Activated CD8-positive, alpha-beta memory T cell treated with anti-CD3 and anti-CD28 coated beads, Interleukin-2, amount 10 ng/mL, durations not matched to agents 7 days and 5 days (primary cell): ENCODE data around the gene CLDN5. TPM values are rescaled to one million over a fixed set of nuclear protein-coding genes. Genes with fewer than 3 reads are reported as not detected.

ENCODE experiments used
- ATAC-seq: fragments of 150-1000 bp; cut with Tn5 transposase; one replicate; pipeline ENCODE4 v1.10.0; 2021; ENCODE audit warnings: moderate library complexity
- CTCF ChIA-PET: fragments of 350-600 bp; sonication (Branson Sonifier 250); formaldehyde crosslinking; loops from one replicate; lab custom pipeline; 2021; ENCODE audit warnings: antibody characterized with exemption; lab: Charles Lee
- DNase-seq: peaks from one replicate; pipeline ENCODE4 v3.0.0-alpha.2; 2020
- H3K27ac Mint-ChIP-seq: one replicate; pipeline ENCODE4 v1.8.0; 2021; ENCODE audit warnings: mild to moderate bottlenecking, mixed read lengths
- H3K27me3 Mint-ChIP-seq: one replicate; pipeline ENCODE4 v1.8.0; 2021; ENCODE audit warnings: mixed read lengths
- H3K36me3 Mint-ChIP-seq: one replicate; pipeline ENCODE4 v1.8.0; 2021; ENCODE audit warnings: mild to moderate bottlenecking, mixed read lengths
- H3K4me1 Mint-ChIP-seq: one replicate; pipeline ENCODE4 v1.8.0; 2021; ENCODE audit warnings: mixed read lengths
- H3K4me3 Mint-ChIP-seq: one replicate; pipeline ENCODE4 v1.8.0; 2021; ENCODE audit warnings: mild to moderate bottlenecking, moderate library complexity, mixed read lengths
- H3K9me3 Mint-ChIP-seq: one replicate; pipeline ENCODE4 v1.8.0; 2022; ENCODE audit warnings: low read depth, mixed read lengths
- total RNA-seq, 2 experiments: library from RNA; stranded (reverse); gene quantifications; one replicate each; pipeline ENCODE4 v1.2.3, GENCODE V29; 2021

The CLDN5 gene
- total RNA-seq, 2 experiments from 2014 or later: not detected

- no peak overlapping the region for H3K4me3 Mint-ChIP-seq
Observed at GRCh38 chr22:19523240-19524169, 705 bp downstream of the CLDN5 start.

GRCh38 chr22:19522881-19523239 is 1.4 kb downstream of the CLDN5 start:
- CTCF ChIA-PET: no interaction called here
- peaks cover 32% of the 10 kb centered on the region for H3K27me3 Mint-ChIP-seq
- peaks cover 5% of the 10 kb centered on the region for H3K36me3 Mint-ChIP-seq
- no peak overlapping the region for H3K4me3 Mint-ChIP-seq
- peaks cover 13% of the 10 kb centered on the region for H3K4me1 Mint-ChIP-seq
- H3K9me3 Mint-ChIP-seq: no peaks in the 10 kb centered on the region
- H3K27ac Mint-ChIP-seq: no peak overlapping the region
- DNase-seq: no peak
- no peak for ATAC-seq

More at GRCh38 chr22:19523240-19524169, 705 bp downstream of the CLDN5 start:
- no peak overlapping the region for H3K27ac Mint-ChIP-seq
- H3K4me1 Mint-ChIP-seq: peaks cover 13% of the 10 kb centered on the region
- peaks cover 32% of the 10 kb centered on the region for H3K27me3 Mint-ChIP-seq
- ATAC-seq (peak; percentile 43), DNase-seq (no peak)
- CTCF ChIA-PET: no interaction called here
- peaks cover 5% of the 10 kb centered on the region for H3K36me3 Mint-ChIP-seq
- no peaks in the 10 kb centered on the region for H3K9me3 Mint-ChIP-seq

- peaks cover 13% of the 10 kb centered on the region for H3K4me1 Mint-ChIP-seq
- H3K27me3 Mint-ChIP-seq: peaks cover 30% of the 10 kb centered on the region
- ATAC-seq: no peak
- no peak overlapping the region for H3K27ac Mint-ChIP-seq
- no peak for DNase-seq
- no peaks in the 10 kb centered on the region for H3K9me3 Mint-ChIP-seq
- H3K4me3 Mint-ChIP-seq: no peak overlapping the region
- CTCF ChIA-PET: no interaction called here
- H3K36me3 Mint-ChIP-seq: peaks cover 10% of the 10 kb centered on the region
Observed at GRCh38 chr22:19522190-19522880, 1.9 kb downstream of the CLDN5 start.

- peaks cover 13% of the 10 kb centered on the region for H3K4me1 Mint-ChIP-seq
- no peak overlapping the region for H3K4me3 Mint-ChIP-seq
- peaks cover 14% of the 10 kb centered on the region for H3K36me3 Mint-ChIP-seq
- ATAC-seq (no peak), DNase-seq (no peak)
- H3K27ac Mint-ChIP-seq: no peak overlapping the region
- no peaks in the 10 kb centered on the region for H3K9me3 Mint-ChIP-seq
- peaks cover 26% of the 10 kb centered on the region for H3K27me3 Mint-ChIP-seq
- CTCF ChIA-PET: no interaction called here
Observed at GRCh38 chr22:19520566-19521305, 3.5 kb downstream of the CLDN5 start.

- Mint-ChIP-seq H3K27ac (no peak overlapping the region), H3K27me3 (peaks cover 21% of the 10 kb centered on the region), H3K36me3 (peaks cover 17% of the 10 kb centered on the region), H3K4me1 (peaks cover 13% of the 10 kb centered on the region), H3K9me3 (no peaks in the 10 kb centered on the region), H3K4me3 (no peak overlapping the region)
- DNase-seq (no peak), ATAC-seq (no peak)
- CTCF ChIA-PET: no interaction called here
Observed at GRCh38 chr22:19520007-19520406, 4.2 kb downstream of the CLDN5 start.

- Mint-ChIP-seq H3K4me3 (no peak overlapping the region), H3K4me1 (peaks cover 9% of the 10 kb centered on the region), H3K9me3 (no peaks in the 10 kb centered on the region), H3K27me3 (peaks cover 15% of the 10 kb centered on the region), H3K27ac (no peak overlapping the region), H3K36me3 (peaks cover 23% of the 10 kb centered on the region)
- ATAC-seq (no peak), DNase-seq (no peak)
- CTCF ChIA-PET: no interaction called here
Observed at GRCh38 chr22:19519041-19519926, 4.9 kb downstream of the CLDN5 start.

GRCh38 chr22:19518635-19519034 is 5.6 kb downstream of the CLDN5 start:
- peaks cover 28% of the 10 kb centered on the region for H3K36me3 Mint-ChIP-seq
- no peak overlapping the region for H3K27ac Mint-ChIP-seq
- H3K4me1 Mint-ChIP-seq: peaks cover 6% of the 10 kb centered on the region
- no peak overlapping the region for H3K4me3 Mint-ChIP-seq
- CTCF ChIA-PET: no interaction called here
- ATAC-seq (no peak), DNase-seq (no peak)
- H3K27me3 Mint-ChIP-seq: peaks cover 11% of the 10 kb centered on the region
- no peaks in the 10 kb centered on the region for H3K9me3 Mint-ChIP-seq

- no peak overlapping the region for H3K27ac Mint-ChIP-seq
- CTCF ChIA-PET: no interaction called here
- H3K27me3 Mint-ChIP-seq: peaks cover 6% of the 10 kb centered on the region
- H3K36me3 Mint-ChIP-seq: peaks cover 33% of the 10 kb centered on the region
- ATAC-seq: no peak
- peaks cover 3% of the 10 kb centered on the region for H3K4me1 Mint-ChIP-seq
- DNase-seq: no peak
- no peak overlapping the region for H3K4me3 Mint-ChIP-seq
- no peaks in the 10 kb centered on the region for H3K9me3 Mint-ChIP-seq
Observed at GRCh38 chr22:19517919-19518611, 6.1 kb downstream of the CLDN5 start.

- CTCF ChIA-PET: interaction anchor here (1.1 kb wide), 1 partner anchor 113 kb away, joined by 3 read pairs; no protein-coding TSS in a partner anchor
- Mint-ChIP-seq H3K9me3 (no peaks in the 10 kb centered on the region), H3K36me3 (peaks cover 42% of the 10 kb centered on the region), H3K27me3 (no peaks in the 10 kb centered on the region), H3K4me1 (no peaks in the 10 kb centered on the region), H3K4me3 (no peak overlapping the region), H3K27ac (no peak overlapping the region)
- no peak for ATAC-seq
- no peak for DNase-seq
Observed at GRCh38 chr22:19517171-19517500, 7.1 kb downstream of the CLDN5 start.

- DNase-seq: no peak
- no peaks in the 10 kb centered on the region for H3K27me3 Mint-ChIP-seq
- no peak overlapping the region for H3K27ac Mint-ChIP-seq
- H3K36me3 Mint-ChIP-seq: peaks cover 44% of the 10 kb centered on the region
- CTCF ChIA-PET: interaction anchor here (1.1 kb wide), 1 partner anchor 113 kb away, joined by 3 read pairs; no protein-coding TSS in a partner anchor
- H3K9me3 Mint-ChIP-seq: no peaks in the 10 kb centered on the region
- H3K4me1 Mint-ChIP-seq: no peaks in the 10 kb centered on the region
- H3K4me3 Mint-ChIP-seq: no peak overlapping the region
- no peak for ATAC-seq
Observed at GRCh38 chr22:19516378-19517170, 7.6 kb downstream of the CLDN5 start.

GRCh38 chr22:19515654-19516377 is 8.4 kb downstream of the CLDN5 start:
- H3K36me3 Mint-ChIP-seq: peaks cover 47% of the 10 kb centered on the region

More at GRCh38 chr22:19515654-19516377, 8.4 kb downstream of the CLDN5 start:
- DNase-seq: no peak
- H3K27me3 Mint-ChIP-seq: no peaks in the 10 kb centered on the region
- no peak overlapping the region for H3K27ac Mint-ChIP-seq
- H3K4me3 Mint-ChIP-seq: no peak overlapping the region
- no peaks in the 10 kb centered on the region for H3K4me1 Mint-ChIP-seq
- CTCF ChIA-PET: no interaction called here
- no peaks in the 10 kb centered on the region for H3K9me3 Mint-ChIP-seq
- ATAC-seq: no peak
